NT2/D1 (cell line): ENCODE measurements around the gene RTEL1.
A peak's percentile ranks its signal among the peaks of the same experiment; 100 is the strongest.

Experiments
- DNase-seq: peaks from one replicate; pipeline ENCODE4 v3.0.0-alpha.2; 2011; ENCODE audit warnings: low read depth, low spot score
- H3K27me3 ChIP-seq: 2 replicates; pipeline ENCODE4 v1.6.0; 2011; ENCODE audit warnings: mild to moderate bottlenecking; ENCODE audit not compliant: insufficient read length, insufficient read depth
- H3K36me3 ChIP-seq: 2 replicates; pipeline ENCODE4 v1.6.1; 2011; ENCODE audit warnings: mild to moderate bottlenecking, low read length, mixed read lengths; ENCODE audit not compliant: insufficient read depth, insufficient read length
- H3K4me1 ChIP-seq: 2 replicates; pipeline ENCODE4 v1.5.1; 2011; ENCODE audit not compliant: insufficient read depth, insufficient read length
- H3K4me3 ChIP-seq: 2 replicates; pipeline ENCODE4 v1.5.1; 2011; ENCODE audit warnings: low read depth; ENCODE audit not compliant: insufficient read length
- H3K9ac ChIP-seq: 2 replicates; pipeline ENCODE4 v1.6.0; 2011; ENCODE audit warnings: low read depth; ENCODE audit not compliant: insufficient read length
- H3K9me3 ChIP-seq: 2 replicates; pipeline ENCODE4 v1.5.1; 2011; ENCODE audit warnings: mild to moderate bottlenecking, low read length; ENCODE audit not compliant: insufficient read depth
- SUZ12 ChIP-seq: IDR thresholded peaks from 2 replicates; pipeline ENCODE4 v1.6.1; 2011; ENCODE audit not compliant: insufficient read length, insufficient read depth; ENCODE audit errors: extremely low read depth
- YY1 ChIP-seq: IDR thresholded peaks from 2 replicates; pipeline ENCODE4 v1.6.1; 2011; ENCODE audit not compliant: insufficient read length, insufficient read depth
- ZNF274 ChIP-seq: IDR thresholded peaks from 2 replicates; pipeline ENCODE4 v1.6.1; 2011; ENCODE audit warnings: mild to moderate bottlenecking, low read depth, low read length

RTEL1 gene

DNA sequence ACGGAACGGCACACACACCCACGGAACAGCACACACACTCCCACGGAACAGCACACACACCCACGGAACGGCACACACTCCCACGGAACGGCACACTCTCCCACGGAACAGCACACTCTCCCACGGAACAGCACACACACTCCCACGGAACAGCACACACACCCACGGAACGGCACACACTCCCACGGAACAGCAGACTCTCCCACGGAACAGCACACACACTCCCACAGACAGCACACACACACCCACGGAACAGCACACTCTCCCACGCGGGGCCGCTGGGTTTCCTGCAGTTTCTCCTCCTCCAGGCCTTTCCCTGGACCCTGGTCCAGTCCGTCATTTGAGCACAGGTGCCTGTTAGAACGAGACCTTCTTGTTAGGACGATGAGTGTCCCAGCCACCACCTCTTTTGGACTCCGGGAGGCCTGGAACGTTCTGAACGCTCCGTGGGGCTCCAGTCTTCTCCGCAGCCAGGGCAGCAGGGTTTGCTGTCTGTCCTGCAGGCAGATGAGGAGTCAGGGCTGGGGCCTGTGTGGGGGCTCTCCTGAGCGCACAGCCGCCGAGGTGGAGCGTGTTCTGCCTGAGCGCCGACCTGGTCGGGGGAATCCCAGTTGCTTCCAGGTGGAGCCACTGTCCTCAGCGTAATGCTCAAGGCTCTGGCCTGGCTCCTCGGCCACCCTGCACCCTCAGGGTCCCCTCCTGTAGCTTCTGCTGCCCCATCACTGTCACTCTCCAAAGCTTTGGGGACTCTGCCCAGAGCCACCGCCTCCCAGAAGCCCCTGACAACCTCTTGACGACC lies 20.8 kb downstream of the RTEL1 start:
- Histone ChIP-seq H3K4me3 (no peak overlapping the region), H3K27me3 (no peaks in the 10 kb centered on the region), H3K9me3 (no peaks in the 10 kb centered on the region), H3K4me1 (peaks cover 19% of the 10 kb centered on the region), H3K9ac (no peak overlapping the region), H3K36me3 (peaks cover 76% of the 10 kb centered on the region)
- TF ChIP-seq ZNF274 (no peak), SUZ12 (no peak), YY1 (no peak)
- DNase-seq = no peak

DNA sequence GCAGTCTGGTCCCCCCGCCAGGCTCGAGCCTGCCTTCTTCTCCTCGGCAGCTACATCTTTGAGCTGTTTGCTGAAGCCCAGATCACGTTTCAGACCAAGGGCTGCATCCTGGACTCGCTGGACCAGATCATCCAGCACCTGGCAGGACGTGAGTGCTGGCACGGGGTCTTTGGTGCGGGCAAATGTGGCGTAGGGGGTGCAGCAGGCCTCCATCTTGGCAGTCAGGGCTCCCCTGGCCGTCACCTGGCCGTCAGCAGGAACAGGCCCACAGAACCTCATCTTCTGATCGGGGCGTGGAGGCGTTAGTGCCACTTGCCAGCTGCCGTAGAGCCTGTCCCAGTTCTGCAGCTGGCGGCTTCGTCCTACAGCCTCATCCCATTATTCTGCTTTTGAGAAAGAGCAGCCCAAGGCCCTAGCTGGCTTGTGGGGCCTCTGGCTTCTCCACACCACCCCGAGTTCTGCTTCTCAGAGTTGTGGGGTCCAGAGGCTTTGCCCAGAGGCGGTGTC lies 21.7 kb downstream of the RTEL1 start:
- TF ChIP-seq ZNF274 (no peak), SUZ12 (no peak), YY1 (no peak)
- H3K4me3 ChIP-seq = no peak overlapping the region
- no peak overlapping the region for H3K9ac ChIP-seq
- no peak for DNase-seq
- H3K9me3 ChIP-seq = no peaks in the 10 kb centered on the region
- H3K36me3 ChIP-seq = peaks cover 68% of the 10 kb centered on the region
- no peaks in the 10 kb centered on the region for H3K27me3 ChIP-seq
- peaks cover 19% of the 10 kb centered on the region for H3K4me1 ChIP-seq

DNA sequence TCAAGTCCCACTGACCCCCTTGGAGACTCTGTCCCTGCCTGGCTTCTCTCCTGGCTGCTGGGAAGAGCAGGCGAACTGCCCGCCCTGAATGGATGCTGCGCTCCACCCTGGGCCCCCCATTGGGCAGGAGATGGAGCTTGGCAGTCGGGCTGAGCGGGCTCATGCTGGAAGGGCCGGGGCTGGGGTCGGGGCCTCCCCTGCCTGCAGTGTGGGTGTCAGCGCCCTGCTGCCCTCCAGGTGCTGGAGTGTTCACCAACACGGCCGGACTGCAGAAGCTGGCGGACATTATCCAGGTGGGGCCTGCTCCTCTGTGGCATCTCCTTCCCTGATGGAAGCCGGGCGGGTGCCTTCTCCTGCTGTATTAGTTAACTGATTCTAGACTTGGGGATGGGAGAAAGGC lies 22.3 kb downstream of the RTEL1 start:
- Histone ChIP-seq H3K27me3 (no peaks in the 10 kb centered on the region), H3K36me3 (peaks cover 65% of the 10 kb centered on the region), H3K4me1 (peaks cover 19% of the 10 kb centered on the region), H3K4me3 (no peak overlapping the region), H3K9ac (no peak overlapping the region), H3K9me3 (no peaks in the 10 kb centered on the region)
- no peak for DNase-seq
- TF ChIP-seq SUZ12 (no peak), YY1 (no peak), ZNF274 (no peak)

DNA sequence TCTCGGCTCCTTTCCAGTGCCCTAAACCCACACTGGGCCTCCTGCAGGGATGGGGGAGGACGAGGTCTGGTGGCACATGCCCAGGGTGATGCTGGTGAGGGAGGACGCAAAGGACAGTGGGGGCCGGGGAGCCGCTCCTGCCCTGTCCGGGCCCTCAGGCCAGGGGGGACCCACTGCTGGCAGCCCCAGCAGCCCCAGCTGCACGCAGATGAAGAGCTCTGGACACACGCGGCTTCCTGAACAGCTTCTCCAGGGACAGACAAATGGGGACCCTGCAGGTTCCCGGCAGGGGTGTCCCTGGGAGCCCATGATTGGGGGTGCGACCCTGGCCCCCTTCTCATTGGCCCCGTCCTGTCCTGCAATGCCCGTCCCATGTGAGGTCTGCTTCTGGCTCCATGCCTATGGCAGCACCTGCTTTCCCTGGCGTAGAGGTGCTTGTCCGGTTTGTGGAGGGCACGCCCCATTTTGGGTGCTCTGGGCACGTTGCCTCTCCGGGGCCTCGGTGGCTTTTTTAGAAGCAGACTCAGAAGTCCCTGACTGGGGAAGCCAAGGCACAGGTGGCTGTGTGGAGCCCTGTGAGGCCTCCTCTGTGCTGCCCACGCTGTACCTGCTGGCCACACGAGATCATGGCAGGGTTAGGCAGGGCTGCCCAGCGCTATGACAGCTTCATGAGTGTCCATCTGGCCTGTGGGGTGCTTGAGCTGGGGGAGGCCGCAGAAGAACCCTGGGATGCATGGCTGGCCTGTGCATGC lies 22.9 kb downstream of the RTEL1 start:
- no peak overlapping the region for H3K4me3 ChIP-seq
- DNase-seq = no peak
- H3K9me3 ChIP-seq = no peaks in the 10 kb centered on the region
- H3K4me1 ChIP-seq = peaks cover 25% of the 10 kb centered on the region
- no peak for TF ChIP-seq ZNF274
- no peak for TF ChIP-seq SUZ12
- no peak for TF ChIP-seq YY1
- peak overlapping the region; percentile 54 for H3K9ac ChIP-seq
- H3K27me3 ChIP-seq = no peaks in the 10 kb centered on the region
- H3K36me3 ChIP-seq = peaks cover 65% of the 10 kb centered on the region

DNA sequence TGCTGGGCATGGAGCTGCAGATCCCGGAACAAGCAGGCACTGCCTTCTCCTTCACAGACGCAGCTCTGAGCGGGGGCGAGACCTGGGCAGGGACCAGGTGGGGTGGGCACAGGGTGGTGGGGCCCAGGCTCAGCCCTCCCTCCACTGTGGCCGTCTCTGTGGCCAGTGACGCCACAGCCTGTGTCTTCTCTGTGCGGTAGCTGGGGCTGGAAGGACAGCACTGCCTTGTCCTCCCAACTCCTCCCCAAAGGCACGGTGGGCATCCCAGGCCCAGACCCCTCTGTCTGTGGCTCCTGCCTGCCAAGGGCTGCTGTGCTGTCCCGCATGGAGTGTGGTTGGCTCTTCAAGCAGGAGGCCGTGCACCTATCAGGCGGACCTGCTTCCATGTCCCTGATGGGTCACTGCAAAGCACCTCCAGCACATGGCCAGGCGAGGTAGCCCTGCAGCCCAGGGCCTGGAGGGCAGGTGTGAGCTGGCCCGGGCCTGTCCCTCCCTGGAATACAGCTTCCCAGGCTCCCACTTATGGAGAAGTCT lies 23.6 kb downstream of the RTEL1 start:
- peaks cover 62% of the 10 kb centered on the region for H3K36me3 ChIP-seq
- H3K27me3 ChIP-seq = no peaks in the 10 kb centered on the region
- H3K4me1 ChIP-seq = peaks cover 31% of the 10 kb centered on the region
- TF ChIP-seq ZNF274 (no peak), SUZ12 (no peak), YY1 (no peak)
- no peak for DNase-seq
- peak overlapping the region; percentile 54 for H3K9ac ChIP-seq
- H3K4me3 ChIP-seq = no peak overlapping the region
- no peaks in the 10 kb centered on the region for H3K9me3 ChIP-seq

DNA sequence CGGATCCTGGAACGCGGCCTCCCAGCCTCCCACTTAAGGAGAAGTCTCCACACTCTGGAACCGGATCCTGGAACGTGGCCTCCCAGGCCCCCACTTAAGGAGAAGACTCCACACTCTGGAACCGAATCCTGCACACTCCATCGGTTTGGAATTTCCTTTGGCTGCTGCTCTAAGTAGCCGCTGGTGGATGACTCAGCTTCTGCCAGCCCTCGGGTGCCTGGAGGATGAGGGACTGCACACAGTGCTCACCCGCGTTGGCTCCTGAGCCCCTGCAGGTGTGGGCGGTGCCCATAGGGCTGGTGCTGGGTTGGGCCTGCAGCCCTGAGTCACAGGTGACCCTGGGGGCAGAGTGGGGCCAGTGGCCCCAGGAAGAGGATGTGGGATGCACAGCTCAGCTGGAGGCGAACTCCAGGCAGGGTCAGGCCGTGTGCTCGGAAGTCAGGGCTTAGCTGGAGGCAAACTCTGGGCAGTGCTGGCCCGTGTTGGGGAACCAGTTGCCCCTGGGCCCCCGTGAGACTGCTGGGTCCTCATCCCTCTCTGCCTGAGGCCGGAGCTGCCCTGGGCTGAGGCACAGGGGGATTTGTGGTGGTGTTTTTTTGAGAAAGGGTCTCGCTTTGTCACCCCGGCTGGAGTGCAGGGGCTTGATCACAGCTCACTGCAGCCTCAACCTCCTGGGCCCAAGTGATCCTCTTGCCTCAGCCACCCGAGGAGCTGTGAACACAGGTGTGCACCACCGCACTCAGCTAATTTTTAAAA lies 24.4 kb downstream of the RTEL1 start:
- Histone ChIP-seq H3K4me3 (no peak overlapping the region), H3K27me3 (no peaks in the 10 kb centered on the region), H3K4me1 (peaks cover 39% of the 10 kb centered on the region), H3K9ac (peak overlapping the region; percentile 68), H3K9me3 (no peaks in the 10 kb centered on the region), H3K36me3 (peaks cover 59% of the 10 kb centered on the region)
- DNase-seq = no peak
- TF ChIP-seq ZNF274 (no peak), YY1 (no peak), SUZ12 (no peak)
